ENCODE measurements around the gene FAM110D.

DNA sequence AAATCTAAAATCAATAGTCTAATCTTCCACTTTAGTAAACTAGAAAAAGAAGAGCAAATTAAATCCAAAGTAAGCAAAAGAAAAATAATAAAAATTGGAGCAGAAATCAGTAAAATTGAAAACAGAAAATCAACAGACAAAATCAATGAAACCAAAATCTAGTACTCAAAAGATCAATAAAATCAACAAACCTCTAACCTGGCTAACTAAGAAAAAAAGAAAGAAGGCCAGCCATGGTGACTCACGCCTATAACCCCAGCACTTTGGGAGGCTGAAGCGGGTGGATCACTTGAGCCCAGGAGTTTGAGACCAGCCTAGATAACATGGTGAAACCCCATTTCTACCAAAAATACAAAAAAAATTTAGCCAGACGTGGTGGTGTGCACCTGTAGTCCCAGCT lies 24.4 kb upstream of the FAM110D start:
- no peak for TF ChIP-seq CTCF (IDR thresholded peaks at IDR 0.05)
- no peak for TF ChIP-seq EZH2 (IDR thresholded peaks at IDR 0.05; ENCODE audit: borderline replicate concordance, insufficient read depth, low read depth, low read length, poor library complexity, severe bottlenecking)

Data from B cell (primary cell).